ENCODE results near the gene ARNT2.
"Not testable (repeated sequence)": the region's sequence is repeated elsewhere in the genome, so short reads cannot be mapped to it uniquely, and the experiment has no call there.

ARNT2 gene

GRCh38 chr15:80618685-80619400, 214.7 kb downstream of the ARNT2 start:
- no peak for DNase-seq (ENCODE audit: low spot score)

- no peak for DNase-seq (ENCODE audit: low spot score)
These were observed 215.5 kb downstream of the ARNT2 start for GRCh38 chr15:80619680-80620079.

- no peak for DNase-seq (ENCODE audit: low spot score)
These were observed 216.0 kb downstream of the ARNT2 start for GRCh38 chr15:80620141-80620540.

GRCh38 chr15:80620931-80621330, 216.7 kb downstream of the ARNT2 start:
- no peak for DNase-seq (ENCODE audit: low spot score)

GRCh38 chr15:80626643-80627120, 222.5 kb downstream of the ARNT2 start:
- DNase-seq (ENCODE audit: low spot score), result no peak

- DNase-seq (ENCODE audit: low spot score), result no peak
These were observed 225.2 kb downstream of the ARNT2 start for GRCh38 chr15:80629355-80629754.

GRCh38 chr15:80630981-80631380, 226.8 kb downstream of the ARNT2 start:
- no peak for DNase-seq (ENCODE audit: low spot score)

GRCh38 chr15:80633221-80633620, 229.0 kb downstream of the ARNT2 start:
- no peak for DNase-seq (ENCODE audit: low spot score)

GRCh38 chr15:80635953-80636352, 231.8 kb downstream of the ARNT2 start:
- DNase-seq (ENCODE audit: low spot score), result no peak

- DNase-seq (ENCODE audit: low spot score), result no peak
These were observed 232.5 kb downstream of the ARNT2 start for GRCh38 chr15:80636675-80637074.

- DNase-seq (ENCODE audit: low spot score), result no peak
These were observed 233.6 kb downstream of the ARNT2 start for GRCh38 chr15:80637747-80638146.

GRCh38 chr15:80638553-80639167, 234.5 kb downstream of the ARNT2 start:
- DNase-seq (ENCODE audit: low spot score), result no peak

- DNase-seq (ENCODE audit: low spot score), result no peak
These were observed 235.0 kb downstream of the ARNT2 start for GRCh38 chr15:80639168-80639555.

- DNase-seq (ENCODE audit: low spot score), result no peak
These were observed 236.4 kb downstream of the ARNT2 start for GRCh38 chr15:80640531-80641121.

GRCh38 chr15:80641384-80641783, 237.2 kb downstream of the ARNT2 start:
- no peak for DNase-seq (ENCODE audit: low spot score)

- DNase-seq (ENCODE audit: low spot score), result no peak
These were observed 239.3 kb downstream of the ARNT2 start for GRCh38 chr15:80643431-80643951.

GRCh38 chr15:80645494-80646065, 241.4 kb downstream of the ARNT2 start:
- DNase-seq (ENCODE audit: low spot score), result no peak

GRCh38 chr15:80647424-80647823, 243.2 kb downstream of the ARNT2 start:
- not testable (repeated sequence) for DNase-seq (ENCODE audit: low spot score)
